Cardiac muscle cell (in vitro differentiated cells and primary cell): ENCODE measurements around the gene CNTNAP2. TPM values are rescaled to one million over a fixed set of nuclear protein-coding genes. Genes with fewer than 3 reads are reported as not detected.

Experiments
- DNase-seq, 2 donors: peaks; one replicate each; pipeline versions ENCODE4 v3.0.0 to v3.0.0-alpha.2; 2010 to 2017; ENCODE audit warnings: low read depth in 1 of 2, low spot score in 1 of 2
- H3K27ac ChIP-seq: fragments of 200-600 bp; sonication (generic); 2 replicates; pipeline ENCODE4 v1.5.1; 2016
- H3K27me3 ChIP-seq: fragments of 200-600 bp; sonication (generic); 2 replicates; pipeline ENCODE4 v1.6.0; 2016; ENCODE audit warnings: control low read depth
- H3K36me3 ChIP-seq: fragments of 200-600 bp; sonication (generic); 2 replicates; pipeline ENCODE4 v1.5.1; 2016; ENCODE audit warnings: control low read depth
- H3K4me1 ChIP-seq: fragments of 200-600 bp; sonication (generic); 2 replicates; pipeline ENCODE4 v1.8.1; 2017; ENCODE audit warnings: low read depth, mild to moderate bottlenecking, mixed run types
- H3K4me3 ChIP-seq: fragments of 200-600 bp; sonication (generic); 2 replicates; pipeline ENCODE4 v1.5.1; 2016; ENCODE audit warnings: mild to moderate bottlenecking
- H3K9me3 ChIP-seq: fragments of 200-600 bp; sonication (generic); 2 replicates; pipeline ENCODE4 v1.5.1; 2017; ENCODE audit warnings: low read depth, mild to moderate bottlenecking, control low read depth
- CTCF ChIP-seq: IDR thresholded peaks from 2 replicates; pipeline ENCODE4 v1.5.1; 2012; ENCODE audit warnings: low read depth, mild to moderate bottlenecking, low read length
- polyA plus RNA-seq: library from polyadenylated mRNA; unstranded; fragments of >200 nt; fragmentation: Nextera tagmentation; extraction: Ambion mirVana; gene quantifications from 2 replicates; pipeline ENCODE4 v1.2.1, GENCODE V29; 2016
- total RNA-seq: library from RNA; depleted of rRNA; stranded (reverse); fragments of >200 nt; gene quantifications from 2 replicates; pipeline ENCODE4 v1.2.3, GENCODE V29; 2016

CNTNAP2 gene
- total and polyA plus RNA-seq, 2 experiments from 2014 or later = 4.8 to 5.1 TPM

GRCh38 chr7:148211740-148212151 is 2095.1 kb downstream of the CNTNAP2 start:
- H3K27ac ChIP-seq = no peak overlapping the region
- no peaks in the 10 kb centered on the region for H3K9me3 ChIP-seq
- no peaks in the 10 kb centered on the region for H3K27me3 ChIP-seq
- no peaks in the 10 kb centered on the region for H3K36me3 ChIP-seq
- TF ChIP-seq CTCF = no peak
- H3K4me1 ChIP-seq = no peaks in the 10 kb centered on the region
- no peak overlapping the region for H3K4me3 ChIP-seq
- peak in 1 of 2 donors; percentile 75 for DNase-seq

GRCh38 chr7:148212731-148213130 is 2096.1 kb downstream of the CNTNAP2 start:
- no peak overlapping the region for H3K4me3 ChIP-seq
- H3K36me3 ChIP-seq = no peaks in the 10 kb centered on the region
- H3K27me3 ChIP-seq = no peaks in the 10 kb centered on the region
- H3K9me3 ChIP-seq = no peaks in the 10 kb centered on the region
- no peak for TF ChIP-seq CTCF
- no peak for DNase-seq
- H3K4me1 ChIP-seq = no peaks in the 10 kb centered on the region
- no peak overlapping the region for H3K27ac ChIP-seq

GRCh38 chr7:148214101-148214500 is 2097.5 kb downstream of the CNTNAP2 start:
- Histone ChIP-seq H3K4me3 (no peak overlapping the region), H3K9me3 (no peaks in the 10 kb centered on the region), H3K27me3 (no peaks in the 10 kb centered on the region), H3K4me1 (no peaks in the 10 kb centered on the region), H3K36me3 (no peaks in the 10 kb centered on the region), H3K27ac (no peak overlapping the region)
- DNase-seq = no peak
- no peak for TF ChIP-seq CTCF

GRCh38 chr7:148218603-148219002 is 2102.0 kb downstream of the CNTNAP2 start:
- no peaks in the 10 kb centered on the region for H3K36me3 ChIP-seq
- no peaks in the 10 kb centered on the region for H3K27me3 ChIP-seq
- no peak overlapping the region for H3K4me3 ChIP-seq
- H3K27ac ChIP-seq = no peak overlapping the region
- no peak for TF ChIP-seq CTCF
- H3K9me3 ChIP-seq = no peaks in the 10 kb centered on the region
- H3K4me1 ChIP-seq = no peaks in the 10 kb centered on the region
- DNase-seq = no peak

GRCh38 chr7:148222721-148223120 is 2106.1 kb downstream of the CNTNAP2 start:
- DNase-seq = no peak
- Histone ChIP-seq H3K9me3 (no peaks in the 10 kb centered on the region), H3K27ac (no peak overlapping the region), H3K27me3 (no peaks in the 10 kb centered on the region), H3K36me3 (no peaks in the 10 kb centered on the region), H3K4me1 (no peaks in the 10 kb centered on the region), H3K4me3 (no peak overlapping the region)
- TF ChIP-seq CTCF = no peak

- no peak overlapping the region for H3K27ac ChIP-seq
- no peak for TF ChIP-seq CTCF
- no peak for DNase-seq
These were observed 2106.6 kb downstream of the CNTNAP2 start for GRCh38 chr7:148223160-148223559.

More at GRCh38 chr7:148223160-148223559, 2106.6 kb downstream of the CNTNAP2 start:
- H3K27me3 ChIP-seq = no peaks in the 10 kb centered on the region
- H3K36me3 ChIP-seq = no peaks in the 10 kb centered on the region
- no peaks in the 10 kb centered on the region for H3K9me3 ChIP-seq
- H3K4me3 ChIP-seq = no peak overlapping the region
- no peaks in the 10 kb centered on the region for H3K4me1 ChIP-seq
